Measurements from ENCODE around the gene OR6C70. TPM values are rescaled to one million over a fixed set of nuclear protein-coding genes. Genes with fewer than 3 reads are reported as not detected.

The OR6C70 gene
- not detected for total RNA-seq
- polyA plus RNA-seq (ENCODE audit: insufficient read depth, low read depth, low replicate concordance) = not detected
- long read RNA-seq, donor 1 = 0 reads
- long read RNA-seq, donor 2 = 0 reads

- Histone ChIP-seq H3K36me3 (ENCODE audit: low read depth, missing control alignments) (no peaks in the 10 kb centered on the region), H3K27ac (no peak within 1 kb of the TSS), H3K9me3 (no peaks in the 10 kb centered on the region), H3K4me3 (no peak within 1 kb of the TSS), H3K4me1 (no peaks in the 10 kb centered on the region), H3K27me3 (no peaks in the 10 kb centered on the region)
- TF ChIP-seq, protein P1, sequence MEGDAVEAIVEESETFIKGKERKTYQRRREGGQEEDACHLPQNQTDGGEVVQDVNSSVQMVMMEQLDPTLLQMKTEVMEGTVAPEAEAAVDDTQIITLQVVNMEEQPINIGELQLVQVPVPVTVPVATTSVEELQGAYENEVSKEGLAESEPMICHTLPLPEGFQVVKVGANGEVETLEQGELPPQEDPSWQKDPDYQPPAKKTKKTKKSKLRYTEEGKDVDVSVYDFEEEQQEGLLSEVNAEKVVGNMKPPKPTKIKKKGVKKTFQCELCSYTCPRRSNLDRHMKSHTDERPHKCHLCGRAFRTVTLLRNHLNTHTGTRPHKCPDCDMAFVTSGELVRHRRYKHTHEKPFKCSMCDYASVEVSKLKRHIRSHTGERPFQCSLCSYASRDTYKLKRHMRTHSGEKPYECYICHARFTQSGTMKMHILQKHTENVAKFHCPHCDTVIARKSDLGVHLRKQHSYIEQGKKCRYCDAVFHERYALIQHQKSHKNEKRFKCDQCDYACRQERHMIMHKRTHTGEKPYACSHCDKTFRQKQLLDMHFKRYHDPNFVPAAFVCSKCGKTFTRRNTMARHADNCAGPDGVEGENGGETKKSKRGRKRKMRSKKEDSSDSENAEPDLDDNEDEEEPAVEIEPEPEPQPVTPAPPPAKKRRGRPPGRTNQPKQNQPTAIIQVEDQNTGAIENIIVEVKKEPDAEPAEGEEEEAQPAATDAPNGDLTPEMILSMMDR (IDR thresholded peaks at IDR 0.05) = no peak
- TF ChIP-seq POLR2A (IDR thresholded peaks at IDR 0.05) = no peak
- no peak for DNase-seq
- intact Hi-C loops (cut with DNase I; ENCODE audit: low total_unique reads) = no loop called here
- 84 to 85% methylated on average over 3 of the region's 3 CpGs for WGBS, 2 donors
These were observed at the start of gene OR6C70 for GRCh38 chr12:55470088-55470829. Gene OR6C70 (minus strand): TSS chr12:55470138. CDS start chr12:55470138, 0 bp downstream.

DNA sequence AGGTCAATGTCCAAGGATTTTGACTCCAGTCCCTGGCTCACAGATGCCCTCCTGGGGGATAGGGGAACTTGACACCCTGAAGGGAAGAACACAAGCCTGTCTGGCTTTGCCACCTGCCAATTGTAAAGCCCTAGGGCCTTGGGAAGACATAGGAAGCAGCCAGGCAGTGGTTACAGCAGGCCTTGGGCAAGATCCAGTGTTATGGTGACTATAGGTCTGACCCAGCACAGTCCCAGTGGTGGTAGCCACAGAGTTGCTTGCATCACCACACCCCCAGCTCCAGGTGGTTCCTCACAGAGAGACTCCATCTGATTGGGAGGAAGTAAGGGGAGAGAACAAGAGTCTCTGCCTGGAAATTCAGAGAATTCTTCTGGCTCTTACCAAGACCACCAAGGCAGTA lies 46.5 kb upstream of the OR6C70 start:
- DNase-seq = no peak
- no peak overlapping the region for H3K27ac ChIP-seq
- no peaks in the 10 kb centered on the region for H3K9me3 ChIP-seq
- H3K36me3 ChIP-seq (ENCODE audit: low read depth, missing control alignments) = no peaks in the 10 kb centered on the region
- no peaks in the 10 kb centered on the region for H3K4me1 ChIP-seq
- no peaks in the 10 kb centered on the region for H3K27me3 ChIP-seq
- TF ChIP-seq, protein P1 (IDR thresholded peaks at IDR 0.05) = no peak
- no peak for TF ChIP-seq POLR2A (IDR thresholded peaks at IDR 0.05)
- no peak overlapping the region for H3K4me3 ChIP-seq
- intact Hi-C loops (cut with DNase I; ENCODE audit: low total_unique reads) = no loop called here

GRCh38 chr12:55515696-55516095 lies 45.8 kb upstream of the OR6C70 start:
- Histone ChIP-seq H3K27me3 (no peaks in the 10 kb centered on the region), H3K36me3 (ENCODE audit: low read depth, missing control alignments) (no peaks in the 10 kb centered on the region), H3K27ac (no peak overlapping the region), H3K4me3 (no peak overlapping the region), H3K4me1 (no peaks in the 10 kb centered on the region), H3K9me3 (no peaks in the 10 kb centered on the region)
- intact Hi-C loops (cut with DNase I; ENCODE audit: low total_unique reads) = no loop called here
- 63 to 77% methylated on average over 1 of the region's 1 CpG for WGBS, 2 donors
- TF ChIP-seq, protein P1 (IDR thresholded peaks at IDR 0.05) = peak in 1 of 3 experiments; percentile 8
- TF ChIP-seq POLR2A (IDR thresholded peaks at IDR 0.05) = no peak
- DNase-seq = no peak

GRCh38 chr12:55501601-55502000 lies 31.7 kb upstream of the OR6C70 start:
- TF ChIP-seq POLR2A (IDR thresholded peaks at IDR 0.05) = no peak

DNA sequence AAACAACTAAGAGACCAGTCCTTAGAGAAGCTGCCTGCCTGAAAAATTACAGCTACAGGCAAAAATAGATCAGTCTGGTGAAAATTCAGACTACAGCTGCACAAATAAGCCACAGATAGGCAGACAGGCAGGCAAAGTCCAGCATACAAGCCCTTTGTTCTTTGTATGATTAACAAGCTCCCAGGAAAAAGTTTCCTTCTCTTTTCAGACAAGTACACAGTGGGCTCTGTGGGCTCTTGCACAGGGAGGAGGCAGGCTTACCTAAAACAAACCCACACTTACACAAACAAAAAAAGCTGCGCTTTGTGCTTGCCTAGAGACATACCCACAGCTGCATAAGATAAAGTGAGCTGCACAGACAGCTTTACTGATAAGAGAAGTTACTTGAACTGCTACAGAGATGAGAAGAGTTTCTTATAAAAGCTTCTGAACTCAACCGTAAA lies 29.9 kb upstream of the OR6C70 start:
- TF ChIP-seq, protein P1 (IDR thresholded peaks at IDR 0.05) = no peak
- TF ChIP-seq POLR2A (IDR thresholded peaks at IDR 0.05) = no peak
- peak; percentile 67 for DNase-seq
- Histone ChIP-seq H3K36me3 (ENCODE audit: low read depth, missing control alignments) (no peaks in the 10 kb centered on the region), H3K27me3 (no peaks in the 10 kb centered on the region), H3K4me1 (peaks cover 8% of the 10 kb centered on the region), H3K9me3 (no peaks in the 10 kb centered on the region), H3K4me3 (no peak overlapping the region), H3K27ac (peak overlapping the region; percentile 68 to 69)
- intact Hi-C loops (cut with DNase I; ENCODE audit: low total_unique reads) = no loop called here
- 19 to 26% methylated on average over 2 of the region's 2 CpGs for WGBS, 2 donors

More at GRCh38 chr12:55501601-55502000, 31.7 kb upstream of the OR6C70 start:
- DNase-seq = no peak
- H3K27ac ChIP-seq = no peak overlapping the region
- no peaks in the 10 kb centered on the region for H3K9me3 ChIP-seq
- intact Hi-C loops (cut with DNase I; ENCODE audit: low total_unique reads) = no loop called here
- no peaks in the 10 kb centered on the region for H3K36me3 ChIP-seq (ENCODE audit: low read depth, missing control alignments)
- no peaks in the 10 kb centered on the region for H3K27me3 ChIP-seq
- no peak overlapping the region for H3K4me3 ChIP-seq
- WGBS, 2 donors = 46 to 55% methylated on average over 2 of the region's 2 CpGs
- H3K4me1 ChIP-seq = peaks cover 4% of the 10 kb centered on the region

All from testis (tissue), 5 donors.